Measurements from ENCODE around the gene PPP6R3. TPM values are rescaled to one million over a fixed set of nuclear protein-coding genes. Genes with fewer than 3 reads are reported as not detected.

The PPP6R3 gene
- total RNA-seq, 1 experiment from 2014 or later, result 153 TPM

GRCh38 chr11:68649851-68650555 is 189.5 kb downstream of the PPP6R3 start:
- BruUV-seq (replicated peaks), result no TSS peak
- intact Hi-C loops (cut with micrococcal nuclease; ENCODE audit: unreplicated experiment), result no loop called here
- no peak for TF ChIP-seq EZH2 (IDR thresholded peaks at IDR 0.05; ENCODE audit: borderline replicate concordance, low read depth, low read length, poor library complexity, severe bottlenecking)
- no peak for TF ChIP-seq CTCF (conservative IDR thresholded peaks at IDR 0.05; ENCODE audit: low read depth, low read length)
- Histone ChIP-seq H3K9me3 (ENCODE audit: low read depth, low read length, poor library complexity, severe bottlenecking) (peaks cover 12% of the 10 kb centered on the region), H3K27me3 (replicated peaks; ENCODE audit: insufficient read depth, low read depth, low read length, poor library complexity) (peaks cover 19% of the 10 kb centered on the region), H3K36me3 (ENCODE audit: insufficient read depth, low read length, poor library complexity, severe bottlenecking) (no peaks in the 10 kb centered on the region), H3K27ac (ENCODE audit: low read depth, low read length, poor library complexity, severe bottlenecking) (no peak overlapping the region), H3K4me3 (ENCODE audit: low read depth, low read length, poor library complexity, severe bottlenecking) (no peak overlapping the region), H3K4me1 (ENCODE audit: insufficient read depth, low read length, poor library complexity, severe bottlenecking) (no peaks in the 10 kb centered on the region)
- ChIA-PET POLR2A (ENCODE audit: low non-redundant PET) (no interaction called here), CTCF (no interaction called here)
- no peak for DNase-seq (ENCODE audit: low spot score)

GRCh38 chr11:68650801-68651200 is 190.2 kb downstream of the PPP6R3 start:
- TF ChIP-seq EZH2 (IDR thresholded peaks at IDR 0.05; ENCODE audit: borderline replicate concordance, low read depth, low read length, poor library complexity, severe bottlenecking) (no peak), CTCF (conservative IDR thresholded peaks at IDR 0.05; ENCODE audit: low read depth, low read length) (no peak)
- no TSS peak for BruUV-seq (replicated peaks)
- Histone ChIP-seq H3K27me3 (replicated peaks; ENCODE audit: insufficient read depth, low read depth, low read length, poor library complexity) (peaks cover 27% of the 10 kb centered on the region), H3K9me3 (ENCODE audit: low read depth, low read length, poor library complexity, severe bottlenecking) (peaks cover 12% of the 10 kb centered on the region), H3K27ac (ENCODE audit: low read depth, low read length, poor library complexity, severe bottlenecking) (no peak overlapping the region), H3K4me1 (ENCODE audit: insufficient read depth, low read length, poor library complexity, severe bottlenecking) (no peaks in the 10 kb centered on the region), H3K36me3 (ENCODE audit: insufficient read depth, low read length, poor library complexity, severe bottlenecking) (no peaks in the 10 kb centered on the region), H3K4me3 (ENCODE audit: low read depth, low read length, poor library complexity, severe bottlenecking) (no peak overlapping the region)
- no peak for DNase-seq (ENCODE audit: low spot score)
- intact Hi-C loops (cut with micrococcal nuclease; ENCODE audit: unreplicated experiment), result no loop called here
- ChIA-PET CTCF (no interaction called here), POLR2A (ENCODE audit: low non-redundant PET) (no interaction called here)

- H3K27ac ChIP-seq (ENCODE audit: low read depth, low read length, poor library complexity, severe bottlenecking), result no peak overlapping the region
- H3K36me3 ChIP-seq (ENCODE audit: insufficient read depth, low read length, poor library complexity, severe bottlenecking), result no peaks in the 10 kb centered on the region
- no peak for DNase-seq (ENCODE audit: low spot score)
- H3K27me3 ChIP-seq (replicated peaks; ENCODE audit: insufficient read depth, low read depth, low read length, poor library complexity), result peaks cover 25% of the 10 kb centered on the region
- intact Hi-C loops (cut with micrococcal nuclease; ENCODE audit: unreplicated experiment), result no loop called here
- peaks cover 7% of the 10 kb centered on the region for H3K9me3 ChIP-seq (ENCODE audit: low read depth, low read length, poor library complexity, severe bottlenecking)
- ChIA-PET CTCF (no interaction called here), POLR2A (ENCODE audit: low non-redundant PET) (no interaction called here)
- no peaks in the 10 kb centered on the region for H3K4me1 ChIP-seq (ENCODE audit: insufficient read depth, low read length, poor library complexity, severe bottlenecking)
- no peak overlapping the region for H3K4me3 ChIP-seq (ENCODE audit: low read depth, low read length, poor library complexity, severe bottlenecking)
- TF ChIP-seq EZH2 (IDR thresholded peaks at IDR 0.05; ENCODE audit: borderline replicate concordance, low read depth, low read length, poor library complexity, severe bottlenecking) (no peak), CTCF (conservative IDR thresholded peaks at IDR 0.05; ENCODE audit: low read depth, low read length) (no peak)
- no TSS peak for BruUV-seq (replicated peaks)
These were observed 190.8 kb downstream of the PPP6R3 start for GRCh38 chr11:68651208-68651984.
